HepG2 (cell line): Measurements from ENCODE around the gene DRC3. TPM values are rescaled to one million over a fixed set of nuclear protein-coding genes. Genes with fewer than 3 reads are reported as not detected.

Experiments
- ELF4 ChIP-seq: sonication (generic); formaldehyde crosslinking; IDR thresholded peaks from 2 replicates; pipeline ENCODE4 v1.5.0; 2020; ENCODE audit warnings: missing genetic modification reagents, mild to moderate bottlenecking, moderate library complexity, borderline replicate concordance
- HDAC1 ChIP-seq: sonication (generic); formaldehyde crosslinking; IDR thresholded peaks from 2 replicates; pipeline ENCODE4 v1.5.1; 2020; ENCODE audit warnings: mild to moderate bottlenecking, missing genetic modification reagents
- NR2F6 ChIP-seq, 2 experiments: IDR thresholded peaks; 2 replicates each; pipeline ENCODE4 v1.6.1; 2016; ENCODE audit warnings: antibody characterized with exemption in 1 of 2, mild to moderate bottlenecking in 1 of 2
- NR3C1 ChIP-seq: sonication (generic); formaldehyde crosslinking; IDR thresholded peaks from 2 replicates; pipeline ENCODE4 v1.4.0; 2020; ENCODE audit warnings: missing genetic modification reagents
- PHF8 ChIP-seq: sonication (generic); formaldehyde crosslinking; IDR thresholded peaks from 2 replicates; pipeline ENCODE4 v1.5.0; 2020; ENCODE audit warnings: missing genetic modification reagents
- RORA ChIP-seq: sonication (generic); formaldehyde crosslinking; IDR thresholded peaks from 2 replicates; pipeline ENCODE4 v1.5.0; 2020; ENCODE audit warnings: mild to moderate bottlenecking, missing genetic modification reagents, moderate library complexity
- SP1 ChIP-seq, 2 experiments: fragments of 450-650 bp in 1 of 2; sonication (generic) in 1 of 2; formaldehyde crosslinking in 1 of 2; IDR thresholded peaks; 2 replicates each; pipeline versions ENCODE4 v1.4.0 to v1.6.1; 2016 to 2020; ENCODE audit warnings: missing genetic modification reagents in 1 of 2
- TCF7 ChIP-seq: sonication (generic); IDR thresholded peaks from 2 replicates; pipeline ENCODE4 v1.6.1; 2016; ENCODE audit warnings: antibody characterized with exemption, low read depth
- ZNF605 ChIP-seq: sonication (generic); formaldehyde crosslinking; IDR thresholded peaks from 2 replicates; pipeline ENCODE4 v1.8.0; 2022; ENCODE audit warnings: mild to moderate bottlenecking, missing genetic modification reagents
- polyA plus RNA-seq, 8 experiments: library from polyadenylated mRNA; depleted of rRNA in 3 of 8; stranded (reverse) in 7 of 8; unstranded in 1 of 8; fragments of >200 nt; fragmentation: Illumina TruSeq in 4 of 8; extraction: Trizol in 4 of 8; gene quantifications; 2 replicates each; pipeline versions ENCODE4 v1.2.1 to v1.2.3, GENCODE V29; 2011 to 2016; ENCODE audit warnings: low read depth in 4 of 8, missing spikeins in 1 of 8, mixed read lengths in 1 of 8; ENCODE audit not compliant: insufficient read depth in 1 of 8
- total RNA-seq, 5 experiments: library from RNA; depleted of rRNA; stranded (reverse); fragments of >200 nt; fragmentation: Illumina TruSeq; extraction: Trizol; gene quantifications; 2 replicates each; pipeline ENCODE4 v1.2.3, GENCODE V29; 2016; ENCODE audit warnings: low read depth in 1 of 5
- TF ChIP-seq, protein P1 (sequence below): sonication (generic); formaldehyde crosslinking; IDR thresholded peaks from 2 replicates; pipeline ENCODE4 v1.8.1; 2023; ENCODE audit warnings: mild to moderate bottlenecking, missing genetic modification reagents
- TF ChIP-seq, protein P2 (sequence below): sonication (generic); formaldehyde crosslinking; IDR thresholded peaks from 2 replicates; pipeline ENCODE4 v1.5.0; 2020; ENCODE audit warnings: missing genetic modification reagents
- TF ChIP-seq, protein P3 (sequence below): sonication (generic); formaldehyde crosslinking; IDR thresholded peaks from 2 replicates; pipeline ENCODE4 v1.4.0; 2020; ENCODE audit warnings: mild to moderate bottlenecking, missing genetic modification reagents
- TF ChIP-seq, protein P4 (sequence below): sonication (generic); formaldehyde crosslinking; IDR thresholded peaks from one replicate; pipeline ENCODE4 v1.5.1; 2020; ENCODE audit warnings: mild to moderate bottlenecking, missing genetic modification reagents; ENCODE audit errors: not compliant biosample characterization

The DRC3 gene
- total and polyA plus RNA-seq, 2 of the 13 experiments (the other 11 are each of a cell fraction or from before 2014, with no cell fraction given): 0.53 to 0.87 TPM

DNA sequence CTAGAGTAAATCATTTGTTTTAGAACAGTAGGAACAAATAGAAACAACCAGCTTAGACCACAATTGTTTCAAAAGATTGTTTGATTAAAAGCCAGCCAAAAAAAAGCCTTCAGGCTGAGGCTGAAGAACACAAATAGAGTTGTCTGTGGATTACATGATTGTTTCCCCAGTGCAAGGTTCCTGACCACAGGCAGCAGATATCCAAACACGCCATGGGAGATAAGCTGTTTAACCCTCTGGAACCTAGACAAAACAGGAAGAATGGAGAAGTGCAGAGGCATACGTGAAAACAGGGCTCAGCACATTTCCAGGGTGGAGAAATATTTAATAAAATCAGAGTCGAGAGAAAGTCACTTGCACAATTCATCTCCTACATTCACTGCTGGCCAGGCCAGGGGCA lies 45.3 kb downstream of the DRC3 start (continued):
- TF ChIP-seq RORA (CRISPR knock-in tag) (no peak), PHF8 (no peak), SP1 (IDR thresholded peaks at IDR 0.05) (no peak), SP1 (CRISPR knock-in tag; IDR thresholded peaks at IDR 0.05) (no peak), TCF7 (0 out of 2 replicates have a peak, but pooled peaks have one; percentile 13), NR2F6 (IDR thresholded peaks at IDR 0.05) (peak; percentile 45), NR2F6 (CRISPR knock-in tag; IDR thresholded peaks at IDR 0.05) (no peak; the same call in 1 of the 2 replicates), ZNF605 (CRISPR knock-in tag) (no peak), ELF4 (CRISPR knock-in tag) (no peak), HDAC1 (CRISPR knock-in tag) (peak; percentile 57), NR3C1 (CRISPR knock-in tag) (no peak)
- TF ChIP-seq, protein P1, sequence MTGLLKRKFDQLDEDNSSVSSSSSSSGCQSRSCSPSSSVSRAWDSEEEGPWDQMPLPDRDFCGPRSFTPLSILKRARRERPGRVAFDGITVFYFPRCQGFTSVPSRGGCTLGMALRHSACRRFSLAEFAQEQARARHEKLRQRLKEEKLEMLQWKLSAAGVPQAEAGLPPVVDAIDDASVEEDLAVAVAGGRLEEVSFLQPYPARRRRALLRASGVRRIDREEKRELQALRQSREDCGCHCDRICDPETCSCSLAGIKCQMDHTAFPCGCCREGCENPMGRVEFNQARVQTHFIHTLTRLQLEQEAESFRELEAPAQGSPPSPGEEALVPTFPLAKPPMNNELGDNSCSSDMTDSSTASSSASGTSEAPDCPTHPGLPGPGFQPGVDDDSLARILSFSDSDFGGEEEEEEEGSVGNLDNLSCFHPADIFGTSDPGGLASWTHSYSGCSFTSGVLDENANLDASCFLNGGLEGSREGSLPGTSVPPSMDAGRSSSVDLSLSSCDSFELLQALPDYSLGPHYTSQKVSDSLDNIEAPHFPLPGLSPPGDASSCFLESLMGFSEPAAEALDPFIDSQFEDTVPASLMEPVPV: 0 out of 2 replicates have a peak, but pooled peaks have one; percentile 34
- TF ChIP-seq, protein P2, sequence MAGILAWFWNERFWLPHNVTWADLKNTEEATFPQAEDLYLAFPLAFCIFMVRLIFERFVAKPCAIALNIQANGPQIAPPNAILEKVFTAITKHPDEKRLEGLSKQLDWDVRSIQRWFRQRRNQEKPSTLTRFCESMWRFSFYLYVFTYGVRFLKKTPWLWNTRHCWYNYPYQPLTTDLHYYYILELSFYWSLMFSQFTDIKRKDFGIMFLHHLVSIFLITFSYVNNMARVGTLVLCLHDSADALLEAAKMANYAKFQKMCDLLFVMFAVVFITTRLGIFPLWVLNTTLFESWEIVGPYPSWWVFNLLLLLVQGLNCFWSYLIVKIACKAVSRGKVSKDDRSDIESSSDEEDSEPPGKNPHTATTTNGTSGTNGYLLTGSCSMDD (CRISPR knock-in tag): no peak
- TF ChIP-seq, protein P3, sequence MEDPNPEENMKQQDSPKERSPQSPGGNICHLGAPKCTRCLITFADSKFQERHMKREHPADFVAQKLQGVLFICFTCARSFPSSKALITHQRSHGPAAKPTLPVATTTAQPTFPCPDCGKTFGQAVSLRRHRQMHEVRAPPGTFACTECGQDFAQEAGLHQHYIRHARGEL (CRISPR knock-in tag): no peak
- TF ChIP-seq, protein P4, sequence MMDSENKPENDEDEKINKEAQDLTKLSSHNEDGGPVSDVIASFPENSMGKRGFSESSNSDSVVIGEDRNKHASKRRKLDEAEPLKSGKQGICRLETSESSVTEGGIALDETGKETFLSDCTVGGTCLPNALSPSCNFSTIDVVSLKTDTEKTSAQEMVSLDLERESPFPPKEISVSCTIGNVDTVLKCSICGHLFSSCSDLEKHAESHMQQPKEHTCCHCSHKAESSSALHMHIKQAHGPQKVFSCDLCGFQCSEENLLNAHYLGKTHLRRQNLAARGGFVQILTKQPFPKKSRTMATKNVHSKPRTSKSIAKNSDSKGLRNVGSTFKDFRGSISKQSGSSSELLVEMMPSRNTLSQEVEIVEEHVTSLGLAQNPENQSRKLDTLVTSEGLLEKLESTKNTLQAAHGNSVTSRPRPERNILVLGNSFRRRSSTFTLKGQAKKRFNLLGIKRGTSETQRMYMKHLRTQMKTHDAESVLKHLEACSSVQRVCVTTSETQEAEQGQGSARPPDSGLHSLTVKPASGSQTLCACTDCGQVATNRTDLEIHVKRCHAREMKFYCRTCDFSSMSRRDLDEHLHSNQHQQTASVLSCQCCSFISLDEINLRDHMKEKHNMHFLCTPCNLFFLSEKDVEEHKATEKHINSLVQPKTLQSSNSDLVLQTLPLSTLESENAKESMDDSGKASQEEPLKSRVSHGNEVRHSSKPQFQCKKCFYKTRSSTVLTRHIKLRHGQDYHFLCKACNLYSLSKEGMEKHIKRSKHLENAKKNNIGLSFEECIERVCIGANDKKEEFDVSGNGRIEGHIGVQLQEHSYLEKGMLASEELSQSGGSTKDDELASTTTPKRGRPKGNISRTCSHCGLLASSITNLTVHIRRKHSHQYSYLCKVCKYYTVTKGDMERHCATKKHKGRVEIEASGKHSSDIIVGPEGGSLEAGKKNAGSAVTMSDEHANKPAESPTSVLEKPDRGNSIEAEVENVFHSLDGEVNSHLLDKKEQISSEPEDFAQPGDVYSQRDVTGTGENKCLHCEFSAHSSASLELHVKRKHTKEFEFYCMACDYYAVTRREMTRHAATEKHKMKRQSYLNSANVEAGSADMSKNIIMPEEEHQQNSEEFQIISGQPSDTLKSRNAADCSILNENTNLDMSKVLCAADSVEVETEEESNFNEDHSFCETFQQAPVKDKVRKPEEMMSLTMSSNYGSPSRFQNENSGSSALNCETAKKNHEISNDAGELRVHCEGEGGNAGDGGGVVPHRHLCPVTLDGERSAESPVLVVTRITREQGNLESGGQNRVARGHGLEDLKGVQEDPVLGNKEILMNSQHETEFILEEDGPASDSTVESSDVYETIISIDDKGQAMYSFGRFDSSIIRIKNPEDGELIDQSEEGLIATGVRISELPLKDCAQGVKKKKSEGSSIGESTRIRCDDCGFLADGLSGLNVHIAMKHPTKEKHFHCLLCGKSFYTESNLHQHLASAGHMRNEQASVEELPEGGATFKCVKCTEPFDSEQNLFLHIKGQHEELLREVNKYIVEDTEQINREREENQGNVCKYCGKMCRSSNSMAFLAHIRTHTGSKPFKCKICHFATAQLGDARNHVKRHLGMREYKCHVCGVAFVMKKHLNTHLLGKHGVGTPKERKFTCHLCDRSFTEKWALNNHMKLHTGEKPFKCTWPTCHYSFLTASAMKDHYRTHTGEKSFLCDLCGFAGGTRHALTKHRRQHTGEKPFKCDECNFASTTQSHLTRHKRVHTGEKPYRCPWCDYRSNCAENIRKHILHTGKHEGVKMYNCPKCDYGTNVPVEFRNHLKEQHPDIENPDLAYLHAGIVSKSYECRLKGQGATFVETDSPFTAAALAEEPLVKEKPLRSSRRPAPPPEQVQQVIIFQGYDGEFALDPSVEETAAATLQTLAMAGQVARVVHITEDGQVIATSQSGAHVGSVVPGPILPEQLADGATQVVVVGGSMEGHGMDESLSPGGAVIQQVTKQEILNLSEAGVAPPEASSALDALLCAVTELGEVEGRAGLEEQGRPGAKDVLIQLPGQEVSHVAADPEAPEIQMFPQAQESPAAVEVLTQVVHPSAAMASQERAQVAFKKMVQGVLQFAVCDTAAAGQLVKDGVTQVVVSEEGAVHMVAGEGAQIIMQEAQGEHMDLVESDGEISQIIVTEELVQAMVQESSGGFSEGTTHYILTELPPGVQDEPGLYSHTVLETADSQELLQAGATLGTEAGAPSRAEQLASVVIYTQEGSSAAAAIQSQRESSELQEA (CRISPR knock-in tag): no peak
